ENCODE results near the gene ALK. TPM values are rescaled to one million over a fixed set of nuclear protein-coding genes. Genes with fewer than 3 reads are reported as not detected.

The ALK gene
- total RNA-seq, 1 experiment from 2014 or later, result 0.87 TPM

- Histone ChIP-seq H3K27ac (ENCODE audit: low read length) (no peak overlapping the region), H3K27me3 (ENCODE audit: low read length) (no peaks in the 10 kb centered on the region), H3K9ac (ENCODE audit: low read length) (no peak overlapping the region), H3K79me2 (ENCODE audit: low read length) (no peaks in the 10 kb centered on the region), H3K4me2 (ENCODE audit: low read length) (no peak overlapping the region), H3K4me1 (ENCODE audit: insufficient read depth, low read length) (peaks cover 23% of the 10 kb centered on the region), H3F3A (ENCODE audit: low read length, unreplicated experiment) (no peaks in the 10 kb centered on the region), H3K36me3 (ENCODE audit: low read depth, low read length) (no peaks in the 10 kb centered on the region), H3K9me3 (ENCODE audit: low read length) (no peaks in the 10 kb centered on the region), H3K4me3 (ENCODE audit: low read length) (no peak overlapping the region), H4K20me1 (ENCODE audit: low read length) (no peaks in the 10 kb centered on the region), H2AFZ (ENCODE audit: low read length) (no peak overlapping the region), H3K9me2 (replicated peaks; ENCODE audit: low read length) (no peaks in the 10 kb centered on the region)
- no peak for TF ChIP-seq EZH2 (IDR thresholded peaks at IDR 0.05; ENCODE audit: low read length, unreplicated experiment)
- no peak for TF ChIP-seq EZH2phosphoT487 (IDR thresholded peaks at IDR 0.05; ENCODE audit: borderline replicate concordance, low read length)
- TF ChIP-seq CTCF (conservative IDR thresholded peaks at IDR 0.05; ENCODE audit: low read depth, low read length), result no peak
- no TSS peak for BruUV-seq (replicated peaks)
- no peak for ATAC-seq
- intact Hi-C loops (cut with micrococcal nuclease), result no loop called here
- DNase-seq, result no peak
- CTCF ChIA-PET, result interaction anchor here (0.6 kb wide), 1 partner anchor 140 kb away, joined by 4 read pairs; no protein-coding TSS in a partner anchor
- POLR2A ChIA-PET (ENCODE audit: unreplicated experiment), result no interaction called here
Measured at GRCh38 chr2:29613792-29614266, 307.6 kb downstream of the ALK start.

GRCh38 chr2:29613067-29613466 is 308.3 kb downstream of the ALK start:
- ChIA-PET CTCF (interaction anchor here (0.6 kb wide), 2 partner anchors 88 to 139 kb away, joined by 4 read pairs; no protein-coding TSS in a partner anchor), POLR2A (ENCODE audit: unreplicated experiment) (no interaction called here)
- ATAC-seq, result no peak
- intact Hi-C loops (cut with micrococcal nuclease), result no loop called here
- TF ChIP-seq EZH2 (IDR thresholded peaks at IDR 0.05; ENCODE audit: low read length, unreplicated experiment), result no peak
- TF ChIP-seq CTCF (conservative IDR thresholded peaks at IDR 0.05; ENCODE audit: low read depth, low read length), result no peak
- TF ChIP-seq EZH2phosphoT487 (IDR thresholded peaks at IDR 0.05; ENCODE audit: borderline replicate concordance, low read length), result no peak
- peaks cover 23% of the 10 kb centered on the region for H3K4me1 ChIP-seq (ENCODE audit: insufficient read depth, low read length)
- no peak overlapping the region for H3K4me3 ChIP-seq (ENCODE audit: low read length)
- no peak overlapping the region for H3K27ac ChIP-seq (ENCODE audit: low read length)
- H3K9me3 ChIP-seq (ENCODE audit: low read length), result no peaks in the 10 kb centered on the region
- no peaks in the 10 kb centered on the region for H3K9me2 ChIP-seq (replicated peaks; ENCODE audit: low read length)
- no peak overlapping the region for H3K4me2 ChIP-seq (ENCODE audit: low read length)
- H4K20me1 ChIP-seq (ENCODE audit: low read length), result no peaks in the 10 kb centered on the region
- no peaks in the 10 kb centered on the region for H3F3A ChIP-seq (ENCODE audit: low read length, unreplicated experiment)
- no peak for DNase-seq
- no peak overlapping the region for H3K9ac ChIP-seq (ENCODE audit: low read length)
- no TSS peak for BruUV-seq (replicated peaks)
- H3K79me2 ChIP-seq (ENCODE audit: low read length), result no peaks in the 10 kb centered on the region
- H3K27me3 ChIP-seq (ENCODE audit: low read length), result no peaks in the 10 kb centered on the region
- H2AFZ ChIP-seq (ENCODE audit: low read length), result no peak overlapping the region
- no peaks in the 10 kb centered on the region for H3K36me3 ChIP-seq (ENCODE audit: low read depth, low read length)

- ATAC-seq (no peak), DNase-seq (no peak)
- intact Hi-C loops (cut with micrococcal nuclease), result no loop called here
- Histone ChIP-seq H3F3A (ENCODE audit: low read length, unreplicated experiment) (no peaks in the 10 kb centered on the region), H3K79me2 (ENCODE audit: low read length) (no peaks in the 10 kb centered on the region), H2AFZ (ENCODE audit: low read length) (no peak overlapping the region), H3K4me1 (ENCODE audit: insufficient read depth, low read length) (peaks cover 24% of the 10 kb centered on the region), H3K36me3 (ENCODE audit: low read depth, low read length) (no peaks in the 10 kb centered on the region), H3K4me2 (ENCODE audit: low read length) (no peak overlapping the region), H4K20me1 (ENCODE audit: low read length) (no peaks in the 10 kb centered on the region), H3K27ac (ENCODE audit: low read length) (no peak overlapping the region), H3K27me3 (ENCODE audit: low read length) (no peaks in the 10 kb centered on the region), H3K9me2 (replicated peaks; ENCODE audit: low read length) (no peaks in the 10 kb centered on the region), H3K4me3 (ENCODE audit: low read length) (no peak overlapping the region), H3K9ac (ENCODE audit: low read length) (no peak overlapping the region), H3K9me3 (ENCODE audit: low read length) (no peaks in the 10 kb centered on the region)
- ChIA-PET POLR2A (ENCODE audit: unreplicated experiment) (no interaction called here), CTCF (no interaction called here)
- BruUV-seq (replicated peaks), result no TSS peak
- TF ChIP-seq CTCF (conservative IDR thresholded peaks at IDR 0.05; ENCODE audit: low read depth, low read length), result no peak
- no peak for TF ChIP-seq EZH2 (IDR thresholded peaks at IDR 0.05; ENCODE audit: low read length, unreplicated experiment)
- no peak for TF ChIP-seq EZH2phosphoT487 (IDR thresholded peaks at IDR 0.05; ENCODE audit: borderline replicate concordance, low read length)
Measured at GRCh38 chr2:29612568-29612967, 308.8 kb downstream of the ALK start.
